NCI-H1092 treated with DMSO at 0.1 percent for 48 hours (cell line): ENCODE measurements around the gene NDUFB2.
"Not testable (repeated sequence)": the region's sequence is repeated elsewhere in the genome, so short reads cannot be mapped to it uniquely, and the experiment has no call there.

Experiments used
- DNase-seq: peaks from one replicate; lab custom pipeline; 2025; lab: John Stamatoyannopoulos, UW

The NDUFB2 gene

DNA sequence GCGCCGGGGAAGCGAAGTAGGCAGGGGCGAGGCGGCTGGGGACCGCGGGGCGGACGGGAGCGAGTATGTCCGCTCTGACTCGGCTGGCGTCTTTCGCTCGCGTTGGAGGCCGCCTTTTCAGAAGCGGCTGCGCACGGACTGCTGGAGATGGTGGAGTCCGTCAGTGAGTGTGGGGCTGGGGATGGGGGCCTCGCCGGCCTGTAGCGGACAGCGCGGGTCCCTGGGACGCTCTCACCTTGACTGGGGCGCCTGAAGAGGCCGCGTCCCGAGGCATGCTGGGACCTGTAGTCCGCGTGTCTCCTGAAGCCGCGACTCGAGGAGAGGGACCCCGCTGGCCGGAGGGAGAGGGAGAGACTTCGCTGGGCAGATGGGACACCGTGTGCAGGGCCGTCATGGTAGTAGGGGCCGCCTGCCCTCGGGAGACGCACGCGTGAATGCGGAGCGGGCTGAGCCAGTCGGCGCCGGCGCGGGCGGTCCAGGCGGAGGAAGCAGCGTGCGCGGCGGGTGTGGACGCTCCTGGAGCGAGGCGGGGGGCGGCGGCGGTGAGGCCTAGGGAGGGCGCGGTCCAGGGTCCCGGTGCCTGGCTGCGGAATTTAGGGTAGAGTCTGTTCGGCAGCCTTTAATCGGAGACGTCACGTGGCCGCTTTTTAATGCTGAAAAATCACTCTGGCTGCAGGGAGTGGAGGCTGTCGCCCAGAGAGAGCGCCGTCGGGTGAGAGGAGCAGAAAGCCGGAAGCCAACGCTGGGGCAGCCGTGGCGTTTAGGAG, at the start of gene NDUFB2:
TSS of gene NDUFB2 (plus strand) at position 29 of the 767 bp plus-strand sequence. CDS start at position 66, 37 bp downstream.
- peak; percentile 90 for DNase-seq

DNA sequence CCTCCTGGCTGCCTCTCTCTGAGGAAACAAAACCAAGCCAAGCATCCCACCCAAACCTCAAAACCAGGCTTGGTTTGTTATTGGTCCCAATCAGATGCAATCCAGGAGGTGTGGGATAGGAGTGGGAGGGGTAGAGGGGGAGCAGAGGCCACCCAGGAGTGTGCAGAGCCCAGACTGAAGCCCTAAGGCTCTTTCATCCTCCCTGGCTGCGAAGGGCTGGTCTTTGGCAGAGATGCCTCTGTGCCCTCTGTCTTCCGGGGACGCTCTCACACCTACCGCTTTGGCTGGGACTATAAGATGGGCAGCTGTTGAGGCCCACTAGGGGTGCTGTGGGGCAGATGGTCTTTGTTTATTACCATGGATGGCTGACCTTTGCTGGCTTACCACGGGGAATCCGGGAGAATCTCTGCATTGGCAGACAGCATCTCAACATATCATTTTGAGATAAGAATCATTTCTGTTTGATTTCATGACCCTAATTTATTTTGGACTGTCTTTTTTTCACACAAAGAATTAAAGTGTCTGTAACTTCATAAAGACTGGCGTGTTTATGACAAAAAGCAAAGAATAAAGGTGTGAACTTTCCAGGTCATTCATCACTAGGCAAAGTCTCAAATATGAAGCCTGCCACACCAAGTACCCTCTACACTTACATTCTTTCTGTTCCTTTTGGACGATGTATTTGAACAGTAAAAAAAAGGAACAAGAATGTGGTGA, 49.4 kb upstream of the NDUFB2 start:
- peak; percentile 76 for DNase-seq

DNA sequence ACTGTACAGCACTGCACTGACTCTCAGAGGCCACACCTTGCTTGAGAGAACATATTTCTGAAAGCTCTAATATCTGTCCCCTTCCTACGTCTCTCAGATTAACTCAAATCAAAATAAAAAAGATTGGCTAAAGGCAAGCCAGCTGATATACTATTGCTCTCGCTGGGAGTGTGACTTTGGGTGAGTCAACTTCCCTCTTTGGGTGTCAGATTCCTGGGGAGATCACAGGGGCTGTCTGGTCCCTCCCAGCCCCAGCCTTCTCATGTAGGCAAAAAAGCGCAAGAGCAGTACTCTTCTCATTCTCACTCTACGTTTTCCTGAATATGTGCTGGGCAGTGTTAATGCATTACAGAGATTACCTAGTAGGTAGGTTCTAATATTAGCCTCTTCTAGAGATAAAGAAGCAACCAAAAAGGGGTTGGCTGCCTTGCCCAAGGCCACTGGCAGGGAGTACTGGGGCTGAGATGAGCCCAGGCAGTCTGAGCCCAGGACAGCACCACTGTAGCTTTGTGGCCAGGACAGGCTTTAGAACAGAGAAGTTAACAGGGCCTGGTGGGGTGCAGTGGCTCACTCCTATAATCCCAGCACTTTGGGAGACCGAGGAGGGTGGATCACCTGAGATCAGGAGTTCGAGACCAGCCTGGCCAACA, 46.8 kb upstream of the NDUFB2 start:
- DNase-seq = no peak

- DNase-seq = no peak
Measured at GRCh38 chr7:140650367-140650766, 46.1 kb upstream of the NDUFB2 start.

DNA sequence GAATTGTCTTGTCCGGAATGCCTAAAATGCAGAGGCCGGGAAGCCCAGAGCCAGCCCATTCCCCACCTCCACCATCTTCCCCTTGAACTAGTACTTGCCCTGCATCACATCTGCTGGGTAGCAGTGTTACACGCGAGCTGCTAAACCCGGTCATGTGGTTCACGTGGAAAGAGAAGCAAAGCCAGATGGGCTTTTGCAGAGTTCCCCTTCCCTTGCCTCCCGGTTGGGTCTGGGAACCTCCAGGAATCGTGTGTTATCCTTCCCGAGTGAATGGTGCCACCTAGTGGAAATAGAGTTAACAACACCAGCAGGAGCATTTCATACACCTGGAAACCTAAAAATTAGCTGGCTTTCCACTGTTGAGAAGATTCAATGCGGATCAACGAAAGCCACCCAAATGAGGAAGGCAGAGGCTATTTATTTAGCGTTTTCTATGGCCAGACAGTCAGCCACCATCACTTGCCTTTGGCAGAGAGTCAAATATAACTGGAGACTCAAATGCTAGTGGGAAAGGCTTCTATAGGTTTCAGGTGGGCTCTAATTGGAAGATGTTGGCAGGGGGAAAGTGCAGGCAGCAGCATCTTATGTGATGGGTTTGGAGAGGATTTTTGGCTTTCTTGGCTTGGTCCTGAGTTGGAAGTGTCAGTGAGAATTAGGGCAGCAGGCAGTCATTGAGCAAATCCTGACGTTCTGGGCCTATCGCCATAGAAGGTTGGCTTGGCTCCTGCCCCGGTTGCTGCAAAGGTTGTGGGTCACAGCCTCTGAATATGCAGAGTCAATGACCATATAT, 43.0 kb upstream of the NDUFB2 start:
- peak; percentile 83 for DNase-seq

DNA sequence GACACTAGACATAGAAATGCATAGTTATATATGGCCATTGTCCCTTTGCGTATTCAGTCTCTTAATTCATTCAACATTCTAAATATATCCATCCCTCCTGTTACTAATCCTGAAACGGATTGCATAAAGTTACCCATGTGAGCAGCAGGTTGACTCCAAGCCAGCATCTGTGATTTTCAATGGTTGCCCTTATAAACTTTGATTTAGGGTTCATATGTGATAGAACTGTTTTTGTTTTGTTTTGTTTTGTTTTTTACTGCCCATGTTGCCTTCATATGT, 42.5 kb upstream of the NDUFB2 start:
- DNase-seq = no peak

DNA sequence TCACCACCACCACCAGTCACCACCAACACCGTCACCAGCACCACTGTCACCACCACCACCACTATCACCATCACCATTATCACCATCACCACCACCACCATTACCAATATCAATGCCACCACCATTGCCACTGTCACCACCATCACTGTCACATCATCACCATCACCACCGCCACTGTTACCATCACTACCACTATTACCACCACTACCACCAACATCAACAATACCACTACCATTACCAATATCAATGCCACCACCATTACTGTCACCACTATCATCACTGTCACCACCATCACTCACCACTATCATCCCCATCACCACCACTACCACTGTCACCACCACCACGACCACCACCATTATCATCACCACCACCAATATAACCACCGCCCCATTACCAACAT, 41.8 kb upstream of the NDUFB2 start:
- no peak for DNase-seq

DNA sequence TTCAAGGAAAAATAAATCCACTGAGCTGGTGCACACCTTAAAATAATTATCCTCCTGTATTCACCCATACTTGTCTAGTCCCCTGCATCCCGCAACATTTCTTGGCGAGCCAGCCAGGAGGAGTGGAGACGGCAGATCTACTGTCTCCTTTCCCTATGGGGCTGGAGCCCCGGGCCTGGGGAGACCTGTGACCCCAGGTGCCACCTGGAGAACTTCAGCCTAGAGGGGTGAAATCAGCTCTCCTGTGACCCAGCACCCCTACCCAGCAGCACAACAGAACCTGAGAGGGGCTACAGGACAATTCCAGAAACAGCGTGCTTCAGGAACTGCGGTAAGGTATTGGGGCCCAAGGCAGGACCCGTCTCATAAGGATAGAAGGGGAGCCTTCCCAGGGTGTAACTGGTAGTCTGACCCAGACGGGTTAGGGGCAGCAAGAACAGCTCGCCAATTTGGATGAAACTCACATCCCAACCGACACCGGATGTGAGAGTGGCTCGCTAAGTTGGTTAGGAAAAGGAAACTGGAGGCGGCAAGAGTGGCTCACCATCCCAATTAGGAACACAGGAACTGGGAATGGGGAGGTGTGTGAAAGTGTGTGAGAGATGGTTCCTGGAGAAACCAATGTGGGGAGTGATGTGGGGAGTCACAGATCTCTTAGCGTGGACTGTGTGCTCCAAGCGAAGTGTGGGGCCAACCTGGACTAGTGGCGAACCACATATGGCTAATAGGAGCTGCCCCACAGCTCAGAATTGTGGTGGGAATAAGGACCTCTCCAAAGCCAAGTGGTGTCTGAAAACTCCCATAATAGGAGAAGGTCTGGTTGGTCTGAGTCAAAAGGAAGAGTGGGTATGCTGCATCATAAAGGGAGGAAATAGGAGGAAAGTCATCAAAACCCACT, 40.7 kb upstream of the NDUFB2 start:
- no peak for DNase-seq

GRCh38 chr7:140656548-140657515, 39.7 kb upstream of the NDUFB2 start:
- no peak for DNase-seq

GRCh38 chr7:140657891-140658290, 38.6 kb upstream of the NDUFB2 start:
- no peak for DNase-seq

- no peak for DNase-seq
Measured at GRCh38 chr7:140659856-140660255, 36.7 kb upstream of the NDUFB2 start.

- peak; percentile 23 for DNase-seq
Measured at GRCh38 chr7:140661124-140661523, 35.4 kb upstream of the NDUFB2 start.

DNA sequence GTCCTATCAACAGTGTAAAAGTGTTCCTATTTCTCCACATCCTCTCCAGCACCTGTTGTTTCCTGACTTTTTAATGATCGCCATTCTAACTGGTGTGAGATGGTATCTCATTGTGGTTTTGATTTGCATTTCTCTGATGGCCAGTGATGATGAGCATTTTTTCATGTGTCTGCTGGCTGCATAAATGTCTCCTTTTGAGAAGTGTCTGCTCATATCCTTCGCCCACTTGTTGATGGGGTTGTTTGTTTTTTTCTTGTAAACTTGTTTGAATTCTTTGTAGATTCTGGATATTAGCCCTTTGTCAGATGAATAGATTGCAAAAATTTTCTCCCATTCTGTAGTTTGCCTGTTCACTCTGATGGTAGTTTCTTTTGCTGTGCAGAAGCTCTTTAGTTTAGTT, 33.6 kb upstream of the NDUFB2 start:
- not testable (repeated sequence) for DNase-seq

DNA sequence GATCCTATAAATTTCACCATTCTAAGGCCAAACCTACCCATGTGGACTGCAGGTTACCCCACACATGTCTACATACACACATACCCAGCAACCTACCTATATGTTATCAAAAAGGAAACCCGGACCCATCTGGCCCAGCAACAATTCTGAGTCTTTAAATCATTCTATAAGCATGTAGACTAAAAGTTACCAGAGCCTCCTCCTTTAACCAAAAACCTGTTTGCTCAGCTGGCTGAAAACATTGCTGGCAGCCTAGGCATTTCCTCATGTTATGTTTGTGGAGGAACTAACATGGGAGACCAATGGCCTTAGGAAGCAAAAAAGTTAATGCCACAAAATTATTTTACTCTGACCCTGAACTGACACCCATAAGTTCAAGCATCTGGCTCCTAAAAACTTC, 29.0 kb upstream of the NDUFB2 start:
- no peak for DNase-seq

- no peak for DNase-seq
Measured at GRCh38 chr7:140668641-140669040, 27.9 kb upstream of the NDUFB2 start.

GRCh38 chr7:140669352-140669751, 27.2 kb upstream of the NDUFB2 start:
- DNase-seq = no peak

- not testable (repeated sequence) for DNase-seq
Measured at GRCh38 chr7:140669862-140670261, 26.6 kb upstream of the NDUFB2 start.

DNA sequence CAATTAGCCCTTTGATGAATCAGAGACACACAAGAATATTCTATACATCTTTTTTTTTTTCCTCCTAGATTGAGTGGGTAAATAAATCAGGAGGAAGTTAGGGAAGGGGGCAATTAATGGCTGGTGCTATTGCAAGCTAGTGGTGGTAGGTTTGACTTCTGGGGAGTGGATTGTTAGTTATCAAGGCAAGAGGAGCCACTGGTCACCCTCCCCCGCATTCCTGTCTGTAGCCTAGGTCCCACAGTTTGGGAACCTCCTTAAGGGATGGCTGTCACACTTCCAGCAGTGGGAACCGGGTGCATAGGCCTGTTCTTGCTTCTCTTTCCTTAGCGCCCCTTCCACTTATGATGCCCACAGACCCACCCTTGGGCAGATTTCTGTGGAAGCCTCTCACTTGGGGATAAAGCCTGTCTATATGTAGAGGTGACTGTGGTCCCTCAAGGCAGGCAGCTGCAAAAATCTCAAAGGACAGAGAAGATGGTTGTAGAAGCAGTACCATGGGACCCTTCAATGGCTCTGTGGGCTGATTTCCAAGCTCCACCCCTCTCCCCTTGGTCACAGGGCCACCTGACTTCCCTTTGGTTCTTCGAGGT, 26.1 kb upstream of the NDUFB2 start:
- no peak for DNase-seq

GRCh38 chr7:140671966-140672365, 24.5 kb upstream of the NDUFB2 start:
- no peak for DNase-seq
